DOHH2 (cell line): Measurements from ENCODE around the gene TLX2.

Experiments
- EZH2phosphoT487 ChIP-seq: fragments of 200-600 bp; sonication (generic); IDR thresholded peaks from 2 replicates; pipeline ENCODE4 v1.6.1; 2017; ENCODE audit warnings: borderline replicate concordance, mild to moderate bottlenecking, antibody characterized with exemption, low read length, moderate library complexity, mixed read lengths
- TF ChIP-seq, protein P1 (sequence below): fragments of 200-600 bp; sonication (generic); IDR thresholded peaks from one replicate; pipeline ENCODE4 v1.5.1; 2014; ENCODE audit warnings: antibody characterized with exemption, mild to moderate bottlenecking, low read depth, low read length; ENCODE audit not compliant: poor library complexity, severe bottlenecking

DNA sequence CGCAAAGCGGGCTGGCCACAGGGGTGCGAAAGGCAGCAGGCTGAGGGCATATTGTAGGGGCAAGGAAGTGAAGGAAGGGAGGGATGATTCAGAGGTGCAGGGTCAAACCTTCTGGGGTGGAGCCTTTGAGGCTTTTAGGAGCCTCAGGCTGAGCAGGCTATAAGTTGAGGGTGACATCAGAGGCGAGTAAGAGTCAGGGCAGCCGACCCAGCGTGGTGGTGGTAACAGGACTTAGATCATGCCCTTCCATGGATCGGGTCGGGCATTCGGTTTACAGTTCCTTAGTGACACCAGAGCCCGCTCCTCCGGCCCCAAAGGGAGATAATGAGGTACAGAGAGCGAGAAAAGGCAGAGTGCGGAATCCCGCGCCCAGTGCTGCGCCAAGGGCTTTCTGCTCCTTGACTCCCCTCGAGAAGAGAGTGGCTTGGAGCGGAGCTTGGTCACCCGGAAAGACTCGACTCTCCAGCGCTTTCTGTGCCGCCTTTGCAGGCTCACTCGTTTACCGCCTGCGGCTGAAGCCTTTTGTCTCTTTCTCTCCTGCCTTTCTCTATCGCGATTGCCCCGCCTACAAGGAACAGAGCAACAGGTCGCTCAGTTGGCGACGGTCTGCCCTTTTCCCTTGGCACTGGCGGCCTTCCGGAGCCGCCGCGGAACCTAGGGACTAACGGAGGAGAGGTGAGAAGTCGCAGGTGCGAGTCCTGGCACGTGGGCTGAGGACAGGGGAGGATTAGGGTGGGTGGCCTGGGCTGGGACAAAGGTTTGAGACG lies 15.6 kb upstream of the TLX2 start:
- TF ChIP-seq, protein P1, sequence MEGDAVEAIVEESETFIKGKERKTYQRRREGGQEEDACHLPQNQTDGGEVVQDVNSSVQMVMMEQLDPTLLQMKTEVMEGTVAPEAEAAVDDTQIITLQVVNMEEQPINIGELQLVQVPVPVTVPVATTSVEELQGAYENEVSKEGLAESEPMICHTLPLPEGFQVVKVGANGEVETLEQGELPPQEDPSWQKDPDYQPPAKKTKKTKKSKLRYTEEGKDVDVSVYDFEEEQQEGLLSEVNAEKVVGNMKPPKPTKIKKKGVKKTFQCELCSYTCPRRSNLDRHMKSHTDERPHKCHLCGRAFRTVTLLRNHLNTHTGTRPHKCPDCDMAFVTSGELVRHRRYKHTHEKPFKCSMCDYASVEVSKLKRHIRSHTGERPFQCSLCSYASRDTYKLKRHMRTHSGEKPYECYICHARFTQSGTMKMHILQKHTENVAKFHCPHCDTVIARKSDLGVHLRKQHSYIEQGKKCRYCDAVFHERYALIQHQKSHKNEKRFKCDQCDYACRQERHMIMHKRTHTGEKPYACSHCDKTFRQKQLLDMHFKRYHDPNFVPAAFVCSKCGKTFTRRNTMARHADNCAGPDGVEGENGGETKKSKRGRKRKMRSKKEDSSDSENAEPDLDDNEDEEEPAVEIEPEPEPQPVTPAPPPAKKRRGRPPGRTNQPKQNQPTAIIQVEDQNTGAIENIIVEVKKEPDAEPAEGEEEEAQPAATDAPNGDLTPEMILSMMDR: no peak
- peak; percentile 71 for TF ChIP-seq EZH2phosphoT487
